Chondrocyte (in vitro differentiated cells): ENCODE data around the gene ARID5A. TPM values are rescaled to one million over a fixed set of nuclear protein-coding genes. Genes with fewer than 3 reads are reported as not detected.

Source experiments
- DNase-seq: peaks from one replicate; pipeline ENCODE4 v3.0.0; 2021; ENCODE audit warnings: mixed read lengths, low spot score
- H3K27ac Mint-ChIP-seq: one replicate; pipeline ENCODE4 v1.8.0; 2021; ENCODE audit warnings: mild to moderate bottlenecking, moderate library complexity, mixed read lengths; ENCODE audit not compliant: unreplicated experiment
- H3K27me3 Mint-ChIP-seq: 2 replicates; pipeline ENCODE4 v1.8.0; 2021; ENCODE audit warnings: low read depth, mixed read lengths
- H3K36me3 Mint-ChIP-seq: 2 replicates; pipeline ENCODE4 v1.8.0; 2021; ENCODE audit warnings: low read depth, mixed read lengths
- H3K4me1 Mint-ChIP-seq: 2 replicates; pipeline ENCODE4 v1.8.0; 2021; ENCODE audit warnings: low read depth, mild to moderate bottlenecking, mixed read lengths
- H3K4me3 Mint-ChIP-seq: one replicate; pipeline ENCODE4 v1.8.0; 2021; ENCODE audit warnings: mild to moderate bottlenecking, moderate library complexity, mixed read lengths; ENCODE audit not compliant: unreplicated experiment
- H3K9me3 Mint-ChIP-seq: 2 replicates; pipeline ENCODE4 v1.8.0; 2021; ENCODE audit warnings: low read depth, mixed read lengths
- total RNA-seq: library from RNA; stranded (reverse); gene quantifications from 3 replicates; pipeline ENCODE4 v1.2.1, GENCODE V29; 2021
- TF ChIP-seq, protein P1 (sequence below): fragments of 200-600 bp; sonication (generic); IDR thresholded peaks from 2 replicates; pipeline ENCODE4 v1.5.0; 2021; ENCODE audit warnings: antibody characterized with exemption, mild to moderate bottlenecking, moderate library complexity

The ARID5A gene
- total RNA-seq, 1 donor from 2014 or later: 12.9 TPM

- Mint-ChIP-seq H3K36me3 (peaks cover 6% of the 10 kb centered on the region), H3K27me3 (peaks cover 8% of the 10 kb centered on the region), H3K4me3 (no peak overlapping the region), H3K4me1 (no peaks in the 10 kb centered on the region), H3K9me3 (peaks cover 11% of the 10 kb centered on the region), H3K27ac (no peak overlapping the region)
- TF ChIP-seq, protein P1, sequence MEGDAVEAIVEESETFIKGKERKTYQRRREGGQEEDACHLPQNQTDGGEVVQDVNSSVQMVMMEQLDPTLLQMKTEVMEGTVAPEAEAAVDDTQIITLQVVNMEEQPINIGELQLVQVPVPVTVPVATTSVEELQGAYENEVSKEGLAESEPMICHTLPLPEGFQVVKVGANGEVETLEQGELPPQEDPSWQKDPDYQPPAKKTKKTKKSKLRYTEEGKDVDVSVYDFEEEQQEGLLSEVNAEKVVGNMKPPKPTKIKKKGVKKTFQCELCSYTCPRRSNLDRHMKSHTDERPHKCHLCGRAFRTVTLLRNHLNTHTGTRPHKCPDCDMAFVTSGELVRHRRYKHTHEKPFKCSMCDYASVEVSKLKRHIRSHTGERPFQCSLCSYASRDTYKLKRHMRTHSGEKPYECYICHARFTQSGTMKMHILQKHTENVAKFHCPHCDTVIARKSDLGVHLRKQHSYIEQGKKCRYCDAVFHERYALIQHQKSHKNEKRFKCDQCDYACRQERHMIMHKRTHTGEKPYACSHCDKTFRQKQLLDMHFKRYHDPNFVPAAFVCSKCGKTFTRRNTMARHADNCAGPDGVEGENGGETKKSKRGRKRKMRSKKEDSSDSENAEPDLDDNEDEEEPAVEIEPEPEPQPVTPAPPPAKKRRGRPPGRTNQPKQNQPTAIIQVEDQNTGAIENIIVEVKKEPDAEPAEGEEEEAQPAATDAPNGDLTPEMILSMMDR: no peak
- DNase-seq: no peak
Measured at GRCh38 chr2:96520231-96520630, 16.3 kb upstream of the ARID5A start.

DNA sequence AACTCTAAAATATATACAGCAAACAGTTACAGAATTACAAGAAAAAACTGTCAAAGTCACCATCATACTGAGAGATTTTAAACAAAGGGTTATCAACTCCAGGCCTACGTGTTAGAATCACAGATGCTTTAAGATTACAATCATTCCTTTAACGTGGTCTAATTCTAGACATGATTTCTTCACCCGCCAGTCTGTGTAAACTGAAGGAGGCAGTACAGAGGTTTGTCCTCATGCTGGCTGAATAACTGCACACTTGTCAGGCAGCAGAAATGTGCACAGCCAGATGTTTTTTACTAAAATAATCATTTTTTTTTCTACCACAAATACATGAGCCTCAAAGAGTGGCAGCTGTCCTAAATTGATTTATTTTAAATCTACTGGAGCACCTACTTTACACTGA lies 15.9 kb upstream of the ARID5A start:
- no peak for DNase-seq
- H3K9me3 Mint-ChIP-seq: peaks cover 11% of the 10 kb centered on the region
- H3K36me3 Mint-ChIP-seq: peaks cover 6% of the 10 kb centered on the region
- TF ChIP-seq, protein P1: no peak
- H3K27ac Mint-ChIP-seq: no peak overlapping the region
- no peaks in the 10 kb centered on the region for H3K4me1 Mint-ChIP-seq
- H3K4me3 Mint-ChIP-seq: no peak overlapping the region
- H3K27me3 Mint-ChIP-seq: peaks cover 7% of the 10 kb centered on the region

DNA sequence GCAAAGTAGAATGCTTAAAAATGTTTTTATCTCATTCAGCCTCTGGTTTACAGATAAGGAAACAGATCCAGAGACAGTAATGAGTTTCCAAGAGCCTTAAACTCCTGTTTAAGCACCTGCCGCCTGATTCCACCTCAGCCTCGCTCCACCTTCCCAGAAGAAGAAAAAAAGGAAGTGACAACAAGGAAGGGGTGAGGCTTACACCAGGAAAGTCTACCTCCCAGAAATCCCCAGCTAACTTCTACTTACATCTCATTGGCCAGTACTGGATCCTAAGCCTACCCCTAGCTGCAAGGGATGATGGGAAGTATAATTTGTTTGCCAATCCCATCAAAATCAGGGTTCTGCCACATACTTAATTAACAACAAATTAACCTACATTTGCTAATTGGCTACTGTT lies 15.3 kb upstream of the ARID5A start:
- Mint-ChIP-seq H3K4me3 (no peak overlapping the region), H3K27ac (no peak overlapping the region), H3K27me3 (peaks cover 8% of the 10 kb centered on the region), H3K9me3 (peaks cover 11% of the 10 kb centered on the region), H3K4me1 (no peaks in the 10 kb centered on the region), H3K36me3 (peaks cover 6% of the 10 kb centered on the region)
- DNase-seq: no peak
- TF ChIP-seq, protein P1: no peak

DNA sequence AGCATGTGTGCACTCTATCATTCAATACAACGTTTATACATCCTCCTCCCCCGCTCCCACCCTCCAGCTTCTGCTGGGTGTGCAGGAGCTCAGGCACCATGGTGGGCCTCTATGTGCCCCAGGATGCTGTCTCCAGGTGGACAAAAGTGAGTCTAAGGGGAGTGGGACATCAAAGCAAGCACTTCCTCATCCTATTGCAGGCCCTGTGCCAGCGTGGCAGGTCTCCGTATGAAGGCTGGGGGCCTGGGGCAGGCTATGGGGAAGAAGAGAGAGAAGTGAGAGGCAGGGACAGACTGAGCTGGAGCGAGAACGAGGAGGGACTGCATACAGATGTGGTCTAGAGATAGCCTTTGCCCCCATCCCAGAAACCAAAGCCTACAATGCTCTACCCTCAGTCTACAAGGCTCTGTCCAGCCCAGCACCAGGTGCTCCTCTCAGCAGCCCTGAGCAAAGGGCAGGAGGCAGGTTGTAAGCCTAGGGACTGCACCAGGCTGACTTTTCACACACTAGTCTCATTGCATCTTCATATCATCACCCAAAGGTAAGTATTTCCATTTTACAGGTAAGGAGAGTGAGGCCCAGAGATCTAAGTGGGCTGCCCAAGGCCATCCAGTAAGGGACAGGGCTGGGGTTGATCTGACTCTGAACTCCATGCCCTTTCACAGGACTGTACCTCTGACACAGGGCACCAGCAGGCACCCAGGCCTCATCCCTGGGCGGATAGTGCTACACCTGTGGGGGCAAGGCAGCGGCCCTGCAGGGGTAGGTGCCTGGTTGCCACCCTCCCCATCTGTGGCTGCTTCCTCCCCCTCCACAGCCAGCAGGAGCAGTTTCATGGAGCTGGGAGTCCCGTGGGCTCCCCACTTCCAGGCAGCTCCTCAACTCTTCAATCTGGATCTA lies 14.0 kb upstream of the ARID5A start:
- H3K4me3 Mint-ChIP-seq: no peak overlapping the region
- peaks cover 14% of the 10 kb centered on the region for H3K27me3 Mint-ChIP-seq
- TF ChIP-seq, protein P1: no peak
- no peaks in the 10 kb centered on the region for H3K36me3 Mint-ChIP-seq
- no peak overlapping the region for H3K27ac Mint-ChIP-seq
- no peak for DNase-seq
- H3K4me1 Mint-ChIP-seq: peaks cover 5% of the 10 kb centered on the region
- peaks cover 2% of the 10 kb centered on the region for H3K9me3 Mint-ChIP-seq

DNA sequence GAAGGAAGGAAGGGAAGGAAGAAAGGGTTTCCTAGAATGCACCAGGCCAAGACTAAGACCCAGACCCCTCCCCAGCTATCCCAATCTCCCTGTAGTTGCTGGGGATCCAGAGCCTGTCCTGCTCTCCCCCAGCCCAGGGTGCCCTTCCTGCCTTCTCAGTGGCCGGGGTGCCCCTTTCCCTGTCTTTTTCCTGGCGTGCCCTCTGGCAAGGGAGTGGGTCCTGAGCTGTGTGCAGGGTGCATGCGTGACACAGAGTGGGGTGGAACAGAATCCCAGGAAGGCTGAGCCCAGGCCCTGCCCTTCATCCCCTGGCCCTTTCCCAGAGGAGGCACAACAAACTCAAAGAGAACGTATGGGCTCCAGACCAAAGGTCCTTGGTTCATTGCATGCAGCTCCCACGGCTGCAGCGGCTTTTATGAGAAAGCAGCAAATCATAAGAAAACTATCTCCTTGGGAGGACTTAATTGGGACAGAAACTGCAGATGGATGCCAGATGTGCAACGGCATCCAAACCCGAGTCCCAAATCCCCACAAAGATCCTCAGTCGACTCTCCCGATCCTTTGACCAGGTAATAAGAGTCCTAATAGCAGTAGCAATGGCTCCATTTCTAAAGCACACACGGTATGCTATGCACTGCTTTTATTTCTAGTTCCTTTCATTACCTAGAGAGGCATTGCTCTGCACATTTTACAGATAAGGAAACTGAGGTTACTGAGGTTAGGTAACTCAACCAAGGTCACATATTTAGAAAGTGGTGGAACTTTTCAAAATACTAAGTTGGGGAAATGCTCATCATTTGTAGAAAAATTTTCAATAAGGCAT lies 12.7 kb upstream of the ARID5A start:
- no peak overlapping the region for H3K27ac Mint-ChIP-seq

More for the DNA sequence above, 12.7 kb upstream of the ARID5A start:
- DNase-seq: no peak
- no peak overlapping the region for H3K4me3 Mint-ChIP-seq
- H3K27me3 Mint-ChIP-seq: peaks cover 14% of the 10 kb centered on the region
- TF ChIP-seq, protein P1: no peak
- no peaks in the 10 kb centered on the region for H3K36me3 Mint-ChIP-seq
- peaks cover 18% of the 10 kb centered on the region for H3K4me1 Mint-ChIP-seq
- no peaks in the 10 kb centered on the region for H3K9me3 Mint-ChIP-seq
